GM18520 (cell line): ENCODE results near the gene MKKS.

Experiments used
- ATAC-seq: cut with Tn5 transposase; IDR thresholded peaks from one replicate; pipeline ENCODE4 v1.9.1; 2021; ENCODE audit not compliant: unreplicated experiment

The MKKS gene

DNA sequence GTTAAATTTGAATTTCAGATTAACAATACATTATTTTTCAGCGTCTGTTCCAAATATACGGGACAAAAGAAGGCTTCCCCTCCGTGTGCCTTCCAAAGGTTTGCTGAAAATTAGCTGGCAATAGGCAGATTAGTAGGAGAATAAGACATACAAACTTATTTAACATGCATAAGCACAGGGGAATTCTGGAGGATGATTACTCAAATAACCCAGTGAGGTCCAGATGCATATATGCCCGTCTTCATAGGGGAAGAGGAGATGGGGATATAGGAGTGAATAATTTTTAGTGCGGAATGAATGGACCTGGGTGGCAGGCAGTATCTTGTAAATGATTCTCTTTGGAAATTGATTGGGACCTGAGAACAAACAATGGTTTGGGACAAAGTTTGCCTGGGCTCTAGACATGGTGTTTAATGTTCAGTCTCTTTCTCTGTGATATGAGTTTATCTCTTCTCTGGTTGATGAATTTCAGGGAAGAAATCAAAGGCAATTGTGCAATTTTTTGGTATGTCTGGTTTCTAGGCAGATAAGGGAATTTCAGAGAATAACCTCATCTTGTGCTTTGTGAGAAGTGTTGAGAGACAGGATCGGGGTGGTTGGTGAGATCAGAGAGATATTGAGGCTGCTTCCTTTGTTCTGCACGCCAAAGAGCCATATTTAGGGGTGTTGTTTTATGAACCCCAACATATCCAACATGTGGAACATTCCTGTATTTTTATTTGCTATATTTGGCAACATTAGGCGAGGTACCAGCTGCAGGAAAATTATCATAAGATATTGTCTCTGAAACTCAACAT is 63.7 kb downstream of the MKKS start:
- ATAC-seq: no peak

DNA sequence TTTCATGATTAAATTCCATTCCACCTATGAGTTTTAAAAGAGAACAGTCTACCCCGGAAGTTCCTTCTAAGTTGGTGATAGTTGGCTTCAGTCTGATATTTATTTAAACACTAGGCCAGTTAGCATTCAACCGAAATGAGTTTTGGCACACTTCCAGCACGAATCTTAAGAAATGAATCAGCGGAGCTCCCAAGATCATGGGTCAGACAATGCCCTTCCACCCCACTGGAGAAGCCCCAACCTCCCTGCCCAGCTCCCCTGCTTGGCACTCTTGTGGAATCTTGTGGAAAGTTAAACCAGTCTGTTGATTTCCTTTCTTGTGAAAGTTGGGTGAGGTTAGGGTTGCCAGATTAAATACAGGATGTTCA is 64.3 kb downstream of the MKKS start:
- ATAC-seq: no peak

DNA sequence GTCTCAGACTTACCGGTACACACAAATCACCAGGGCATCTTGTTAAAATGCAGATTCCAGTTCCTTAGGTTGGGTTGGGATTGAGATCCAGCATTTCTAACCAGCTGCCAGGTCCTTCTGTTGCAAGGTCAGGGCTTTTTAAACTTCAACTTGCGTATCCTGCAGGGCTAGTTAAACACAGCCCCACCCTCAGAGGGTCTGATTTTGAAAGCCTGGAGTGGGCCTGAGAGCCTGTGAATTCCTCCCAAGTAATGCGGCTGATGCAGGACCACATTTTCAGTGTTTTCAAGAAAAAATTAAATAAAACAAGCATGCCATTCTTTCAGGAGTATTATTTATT is 65.3 kb downstream of the MKKS start:
- ATAC-seq: no peak

DNA sequence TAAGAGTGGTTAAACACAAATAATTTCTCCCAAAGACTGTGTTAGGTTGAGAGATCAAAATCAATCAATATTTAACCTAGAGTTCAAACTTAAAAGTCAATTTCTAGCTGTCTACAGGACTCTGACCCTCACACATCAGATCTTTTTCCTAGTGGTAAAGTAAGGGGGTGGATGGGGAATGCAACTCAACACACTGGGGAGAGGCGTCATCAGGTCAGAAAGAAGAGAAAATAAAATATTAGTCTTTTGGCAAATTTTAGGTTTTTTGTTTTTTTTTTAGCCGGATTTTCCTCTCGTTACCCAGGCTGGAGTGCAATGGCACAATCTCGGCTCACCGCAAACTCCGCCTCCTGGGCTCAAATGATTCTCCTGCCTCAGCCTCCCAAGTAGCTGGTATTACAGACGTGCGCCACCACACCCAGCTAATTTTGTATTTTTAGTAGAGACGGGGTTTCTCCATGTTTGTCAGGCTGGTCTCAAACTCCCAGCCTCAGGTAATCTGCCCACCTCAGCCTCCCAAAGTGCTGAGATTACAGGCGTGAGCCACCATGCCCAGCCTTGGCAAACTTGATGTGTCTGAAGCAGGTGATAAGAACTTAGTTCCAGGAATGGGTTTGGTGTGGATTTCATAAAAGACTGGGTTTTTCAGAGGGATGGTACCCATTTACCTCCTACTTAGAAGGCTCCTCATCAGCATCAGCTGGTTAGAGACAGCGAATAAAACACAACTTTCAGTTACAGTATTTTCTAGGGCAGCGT is 65.9 kb downstream of the MKKS start:
- ATAC-seq: no peak

DNA sequence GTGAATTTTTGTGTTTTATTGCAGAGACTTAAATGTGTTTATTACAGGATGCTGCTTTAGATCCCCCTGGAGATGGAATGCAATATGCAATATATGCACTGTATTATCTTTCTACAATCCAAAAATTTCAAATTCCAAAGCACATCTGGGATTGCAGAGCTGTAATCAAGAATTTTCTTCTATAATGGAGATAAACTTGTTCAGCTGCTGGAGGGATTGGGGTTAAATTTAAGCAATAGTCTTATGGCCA is 66.4 kb downstream of the MKKS start:
- no peak for ATAC-seq

DNA sequence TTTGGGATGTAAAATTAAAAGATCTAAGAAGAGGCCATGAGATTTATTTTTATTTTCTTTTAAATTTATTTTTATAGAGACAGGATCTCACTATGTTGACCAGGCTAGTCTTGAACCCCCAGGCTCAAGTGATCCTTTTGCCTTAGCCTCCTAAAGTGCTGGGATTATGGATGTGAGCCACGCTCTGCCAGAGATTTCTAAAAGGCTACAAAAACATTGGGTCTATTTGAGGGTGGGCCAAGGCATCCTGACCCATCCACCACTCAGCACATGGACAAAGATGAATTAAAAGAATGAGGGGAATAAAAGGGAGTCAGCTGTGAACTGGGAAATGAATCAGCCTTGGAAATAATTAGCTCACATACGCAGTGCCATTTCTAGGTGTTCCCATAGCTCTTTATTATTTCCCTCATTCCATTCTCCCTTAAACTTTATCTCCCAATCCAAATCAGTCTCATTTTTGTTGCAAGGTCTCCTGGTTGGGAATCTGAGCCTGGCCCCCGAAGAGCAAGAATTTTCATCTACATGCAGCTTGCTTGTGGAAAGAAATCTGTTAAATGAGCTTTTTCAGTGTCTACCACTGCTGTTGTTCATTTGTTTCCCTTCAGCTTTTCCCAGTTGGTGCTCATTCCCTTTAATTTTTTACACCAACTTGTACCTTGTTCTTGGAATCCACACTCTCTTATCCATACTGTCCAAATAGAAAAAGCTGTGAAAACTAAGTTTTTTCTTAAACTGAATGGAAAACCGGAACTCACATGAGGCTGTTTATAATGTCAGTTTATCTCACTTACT is 66.9 kb downstream of the MKKS start:
- no peak for ATAC-seq

DNA sequence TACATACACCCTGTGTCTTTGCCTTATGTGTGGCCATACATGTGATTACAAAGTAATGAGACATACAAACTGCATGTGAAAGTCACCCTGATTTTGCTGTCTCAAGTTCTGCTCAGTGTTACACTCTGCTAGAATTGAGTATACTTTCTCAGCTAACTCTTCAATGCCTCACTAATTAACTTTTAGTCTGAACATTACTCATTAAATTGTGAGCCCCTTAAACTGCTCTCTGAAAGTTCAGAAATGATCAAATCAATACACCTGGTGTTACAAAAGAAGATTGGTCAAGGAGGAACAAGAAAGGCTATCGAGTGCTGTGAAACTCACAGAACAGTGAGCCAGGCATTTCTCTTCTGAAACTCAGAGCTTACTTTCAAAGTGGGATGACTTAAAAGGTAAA is 71.3 kb downstream of the MKKS start:
- no peak for ATAC-seq

DNA sequence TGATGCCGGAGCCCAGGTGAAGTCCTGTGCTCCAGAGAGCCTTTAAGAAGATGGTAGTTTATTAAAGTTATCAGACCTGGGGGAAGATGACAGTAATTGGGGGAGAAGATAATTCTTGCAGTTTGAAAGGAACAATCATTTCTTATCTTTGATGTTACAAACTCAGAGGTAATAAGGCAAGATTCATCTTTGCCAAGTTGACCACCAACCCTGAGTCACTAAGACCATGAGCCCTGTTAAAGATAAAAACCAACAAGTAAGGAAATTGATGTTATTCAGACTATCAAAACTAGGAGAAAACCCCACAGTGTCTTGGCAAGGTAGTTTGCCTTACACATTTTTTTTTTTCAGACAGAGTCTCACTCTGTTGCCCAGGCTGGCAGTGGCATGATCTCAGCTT is 73.1 kb downstream of the MKKS start:
- ATAC-seq: no peak

DNA sequence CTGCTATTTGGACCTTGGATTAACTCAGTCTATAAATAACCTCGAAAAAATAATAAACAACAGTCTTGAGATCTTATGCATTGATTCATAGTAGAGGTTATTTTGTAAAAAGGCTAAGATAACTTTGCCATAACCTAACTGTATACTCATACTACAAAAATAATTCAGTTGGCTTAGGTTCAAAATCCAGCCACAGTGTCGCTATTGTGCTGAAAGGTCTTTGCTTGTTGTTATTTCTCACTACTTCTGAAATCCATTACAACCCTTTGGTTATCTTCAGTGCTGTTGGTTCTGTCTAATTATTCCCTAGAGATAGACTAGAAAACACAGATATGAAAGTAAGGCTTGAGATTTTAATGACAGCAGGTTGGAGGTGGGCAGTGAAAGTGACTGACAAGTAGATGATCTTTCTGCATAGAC is 74.4 kb downstream of the MKKS start:
- no peak for ATAC-seq

DNA sequence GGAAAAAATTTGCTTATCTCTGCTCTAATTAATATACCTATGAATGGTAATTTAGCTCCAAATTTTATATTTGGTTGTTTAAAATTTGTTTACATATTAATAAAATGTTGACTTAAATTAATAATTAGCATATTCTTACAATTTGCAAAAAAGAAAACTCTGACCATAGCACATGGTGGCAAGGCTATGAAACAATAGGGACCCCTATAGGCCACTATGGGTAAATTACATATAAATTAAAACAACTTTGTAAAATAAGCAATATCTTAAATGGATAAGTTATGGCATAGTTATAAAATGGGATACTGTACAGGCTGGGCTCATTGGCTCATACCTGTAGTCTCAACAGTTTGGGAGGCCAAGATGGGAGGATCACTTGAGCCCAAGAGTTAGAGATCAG is 76.0 kb downstream of the MKKS start:
- no peak for ATAC-seq

DNA sequence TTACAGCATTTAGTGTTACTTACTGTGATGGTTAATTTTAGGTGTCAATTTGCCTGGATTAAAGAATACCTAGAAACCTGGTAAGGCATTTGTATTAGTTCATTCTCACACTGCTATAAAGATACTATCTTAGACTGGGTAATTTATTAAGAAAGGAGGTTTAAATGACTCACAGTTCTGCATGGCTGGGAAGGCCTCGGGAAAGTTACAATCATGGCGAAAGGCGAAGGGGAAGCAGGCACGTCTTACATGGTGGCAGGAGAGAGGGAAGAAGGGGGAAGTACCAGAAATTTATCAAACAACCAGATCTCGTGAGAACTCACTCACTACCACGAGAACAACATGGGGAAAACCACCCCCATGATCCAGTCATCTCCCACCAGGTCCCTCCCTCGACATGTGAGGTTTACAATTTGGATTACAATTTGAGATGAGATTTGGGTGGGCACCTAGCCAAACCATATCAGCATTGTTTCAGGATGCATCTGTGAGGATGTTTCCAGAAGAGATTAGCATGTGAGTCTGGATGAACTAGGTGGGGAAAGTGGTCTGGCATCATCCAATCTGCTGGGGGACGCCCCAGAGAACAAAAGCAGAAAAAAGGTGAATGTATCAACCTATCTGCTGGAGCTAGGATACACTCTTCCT is 76.8 kb downstream of the MKKS start:
- ATAC-seq: no peak

DNA sequence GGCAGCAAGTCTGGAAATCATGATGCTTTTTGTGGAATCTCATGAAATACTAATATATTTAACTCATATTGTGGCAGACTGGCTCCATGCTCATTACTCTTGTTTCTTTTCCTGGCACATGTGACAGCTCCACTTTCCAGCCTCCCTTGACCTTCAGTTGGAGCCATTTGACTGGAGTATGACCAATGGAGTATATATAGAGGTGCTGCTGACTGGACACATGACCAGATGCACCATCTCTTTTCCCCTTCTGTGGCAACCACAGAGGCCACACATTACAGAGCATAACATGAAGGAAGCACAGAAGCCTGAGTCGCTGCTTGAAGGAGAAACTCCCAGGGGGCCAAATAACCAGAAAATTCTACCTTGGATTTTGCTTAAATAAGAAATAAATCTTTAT is 77.4 kb downstream of the MKKS start:
- ATAC-seq: no peak

DNA sequence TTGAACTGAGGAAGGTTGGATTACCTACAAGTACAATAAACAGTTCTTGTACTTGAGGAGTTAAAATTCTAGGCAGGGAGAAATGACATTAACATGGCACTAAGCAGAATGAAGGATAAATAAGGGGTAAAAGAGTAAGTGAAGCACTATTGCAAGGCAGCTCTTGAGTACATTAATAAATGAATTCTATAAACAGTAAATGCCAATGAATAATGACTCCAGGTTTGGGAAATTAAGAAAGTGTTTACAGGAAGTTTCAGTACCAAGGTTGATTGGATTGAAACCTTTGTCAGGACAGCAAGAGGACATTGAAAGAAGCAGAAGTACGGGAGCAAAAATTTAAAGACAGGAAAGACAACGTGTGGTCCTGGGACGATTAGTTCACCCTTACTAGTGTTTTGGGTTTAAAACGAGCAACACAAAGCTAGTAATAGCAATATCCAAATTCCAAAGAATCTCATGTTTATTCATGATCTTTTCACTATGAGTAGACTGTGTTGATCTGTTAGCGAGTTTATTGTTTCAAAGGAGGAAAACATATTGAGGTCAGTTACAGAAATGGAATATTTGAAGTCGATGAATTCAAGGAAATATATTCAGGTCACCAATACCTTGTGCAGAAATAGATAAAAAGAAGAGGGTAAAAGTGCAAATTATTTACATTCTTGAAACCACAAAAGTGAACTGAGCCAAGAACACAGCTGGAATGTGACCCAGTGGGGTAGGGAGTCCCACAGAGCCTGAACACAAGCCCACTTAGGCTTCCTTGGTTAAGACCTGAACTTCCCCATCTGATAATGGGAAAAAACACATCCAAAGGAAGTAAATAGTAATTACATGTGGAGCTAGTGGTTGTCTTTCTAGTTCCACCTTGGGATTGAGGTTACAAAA is 80.8 kb downstream of the MKKS start:
- no peak for ATAC-seq
